ENCODE data around the gene SUN1. TPM values are rescaled to one million over a fixed set of nuclear protein-coding genes. Genes with fewer than 3 reads are reported as not detected.

SUN1 gene
- total and polyA plus RNA-seq, 2 donors (not counting 3 experiments of a cell fraction or from before 2014, with no cell fraction given), result 158 to 410 TPM

DNA sequence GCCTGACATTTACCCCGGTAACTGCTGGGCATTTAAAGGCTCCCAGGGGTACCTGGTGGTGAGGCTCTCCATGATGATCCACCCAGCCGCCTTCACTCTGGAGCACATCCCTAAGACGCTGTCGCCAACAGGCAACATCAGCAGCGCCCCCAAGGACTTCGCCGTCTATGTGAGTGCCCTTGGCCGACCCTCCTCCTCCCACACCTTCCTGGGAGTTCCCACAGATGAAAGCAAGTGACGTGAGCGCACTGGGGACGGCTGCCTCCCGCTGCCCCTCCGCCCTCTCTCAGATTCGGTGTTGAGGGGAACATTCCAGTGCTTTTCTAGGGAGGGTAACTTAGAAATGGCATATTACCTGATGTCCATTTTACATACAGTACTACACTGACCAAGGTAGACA is 37.1 kb downstream of the SUN1 start:
- intact Hi-C loops (cut with micrococcal nuclease), result no loop called here
- CTCF ChIA-PET, result no interaction called here
- H3K9me3 ChIP-seq (replicated peaks; ENCODE audit: control insufficient read depth, insufficient read depth, low read length), result no peaks in the 10 kb centered on the region

More for the DNA sequence above, 37.1 kb downstream of the SUN1 start:
- H2AFZ ChIP-seq (ENCODE audit: low read depth, low read length), result no peak overlapping the region
- DNase-seq (ENCODE audit: low read depth, low spot score) (no peak), FAIRE-seq (no peak)
- H3K79me2 ChIP-seq (ENCODE audit: control insufficient read depth, insufficient read depth, low read length), result no peaks in the 10 kb centered on the region
- H3K36me3 ChIP-seq (ENCODE audit: control insufficient read depth in 2 of 2, extremely low read depth in 1 of 2, insufficient read depth in 2 of 2, low read length in 2 of 2), result peaks cover 2 to 5% of the 10 kb centered on the region in 2 experiments
- dilution Hi-C loops (cut with MboI; ENCODE audit: extremely low pct_ligation_motif_present, low sequenced_read_pairs), result no loop called here
- no peaks in the 10 kb centered on the region for H3K27me3 ChIP-seq (ENCODE audit: control insufficient read depth in 2 of 2, insufficient read depth in 2 of 2, low read length in 2 of 2)
- H4K20me1 ChIP-seq (replicated peaks; ENCODE audit: control insufficient read depth, extremely low read depth, insufficient read depth, low read length), result no peaks in the 10 kb centered on the region
- TF ChIP-seq GATA2 (IDR thresholded peaks at IDR 0.05; ENCODE audit: insufficient read depth, insufficient read length, low read depth, low read length), result no peak
- TF ChIP-seq, protein P1, sequence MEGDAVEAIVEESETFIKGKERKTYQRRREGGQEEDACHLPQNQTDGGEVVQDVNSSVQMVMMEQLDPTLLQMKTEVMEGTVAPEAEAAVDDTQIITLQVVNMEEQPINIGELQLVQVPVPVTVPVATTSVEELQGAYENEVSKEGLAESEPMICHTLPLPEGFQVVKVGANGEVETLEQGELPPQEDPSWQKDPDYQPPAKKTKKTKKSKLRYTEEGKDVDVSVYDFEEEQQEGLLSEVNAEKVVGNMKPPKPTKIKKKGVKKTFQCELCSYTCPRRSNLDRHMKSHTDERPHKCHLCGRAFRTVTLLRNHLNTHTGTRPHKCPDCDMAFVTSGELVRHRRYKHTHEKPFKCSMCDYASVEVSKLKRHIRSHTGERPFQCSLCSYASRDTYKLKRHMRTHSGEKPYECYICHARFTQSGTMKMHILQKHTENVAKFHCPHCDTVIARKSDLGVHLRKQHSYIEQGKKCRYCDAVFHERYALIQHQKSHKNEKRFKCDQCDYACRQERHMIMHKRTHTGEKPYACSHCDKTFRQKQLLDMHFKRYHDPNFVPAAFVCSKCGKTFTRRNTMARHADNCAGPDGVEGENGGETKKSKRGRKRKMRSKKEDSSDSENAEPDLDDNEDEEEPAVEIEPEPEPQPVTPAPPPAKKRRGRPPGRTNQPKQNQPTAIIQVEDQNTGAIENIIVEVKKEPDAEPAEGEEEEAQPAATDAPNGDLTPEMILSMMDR (IDR thresholded peaks at IDR 0.05; ENCODE audit: extremely low read depth in 1 of 2, insufficient read depth in 1 of 2, low read depth in 1 of 2, low read length in 2 of 2), result no peak
- no peak for TF ChIP-seq POLR2A (IDR thresholded peaks at IDR 0.05; ENCODE audit: low read depth, low read length)
- TF ChIP-seq EZH2 (IDR thresholded peaks at IDR 0.05; ENCODE audit: borderline replicate concordance, low read depth, low read length, severe bottlenecking), result no peak
- TF ChIP-seq POLR2AphosphoS5 (IDR thresholded peaks at IDR 0.05; ENCODE audit: insufficient read depth, low read depth, low read length), result no peak
- TF ChIP-seq FOS (IDR thresholded peaks at IDR 0.05; ENCODE audit: borderline replicate concordance, insufficient read depth, low read length), result no peak
- TF ChIP-seq, protein P2, sequence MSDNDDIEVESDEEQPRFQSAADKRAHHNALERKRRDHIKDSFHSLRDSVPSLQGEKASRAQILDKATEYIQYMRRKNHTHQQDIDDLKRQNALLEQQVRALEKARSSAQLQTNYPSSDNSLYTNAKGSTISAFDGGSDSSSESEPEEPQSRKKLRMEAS (IDR thresholded peaks at IDR 0.05; ENCODE audit: insufficient read depth, insufficient read length), result no peak
- TF ChIP-seq MYC (IDR thresholded peaks at IDR 0.05; ENCODE audit: low read depth, low read length), result no peak
- no peak for TF ChIP-seq JUN (IDR thresholded peaks at IDR 0.05; ENCODE audit: borderline replicate concordance, insufficient read depth, insufficient read length, low read depth)
- no peak overlapping the region for H3K4me3 ChIP-seq (replicated peaks in 1 of 3; ENCODE audit: insufficient read depth in 1 of 3, low read depth in 1 of 3, low read length in 3 of 3)
- H3K4me1 ChIP-seq (ENCODE audit: control insufficient read depth, extremely low read depth, insufficient read depth, low read length), result peaks cover 15% of the 10 kb centered on the region
- no peak overlapping the region for H3K27ac ChIP-seq (ENCODE audit: insufficient read depth, low read depth, low read length)
- H3K4me2 ChIP-seq (ENCODE audit: insufficient read depth, low read length), result no peak overlapping the region
- H3K9me1 ChIP-seq (replicated peaks; ENCODE audit: control insufficient read depth, extremely low read depth, insufficient read depth, low read length), result no peaks in the 10 kb centered on the region
- no peak overlapping the region for H3K9ac ChIP-seq (replicated peaks; ENCODE audit: extremely low read depth, insufficient read depth, low read length)
- no TSS peak for BruUV-seq (replicated peaks)
- POLR2A ChIA-PET, result no interaction called here

Data from endothelial cell of umbilical vein (primary cell).